ENCODE measurements around the gene KYAT1. TPM values are rescaled to one million over a fixed set of nuclear protein-coding genes. Genes with fewer than 3 reads are reported as not detected.

Gene KYAT1
- total RNA-seq, 4 donors from 2014 or later: 7.4 to 9.0 (median 8.6) TPM

DNA sequence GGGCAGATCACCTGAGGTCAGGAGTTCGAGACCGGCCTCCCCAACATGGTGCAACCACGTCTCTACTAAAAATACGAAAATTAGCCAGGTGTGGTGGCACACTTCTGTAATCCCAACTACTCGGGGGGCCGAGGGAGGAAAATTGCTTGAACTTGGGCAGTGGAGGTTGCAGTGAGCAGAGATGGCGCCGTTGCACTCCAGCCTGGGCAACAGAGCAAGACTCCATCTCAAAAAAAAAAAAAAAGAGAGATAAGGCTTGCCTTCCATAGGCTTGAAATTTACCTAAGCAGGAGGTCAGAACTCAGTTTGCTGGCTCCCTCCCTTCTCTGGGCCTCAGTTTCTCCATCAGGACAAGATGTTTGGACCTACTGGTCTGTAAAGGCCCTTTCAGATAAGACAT, 53.5 kb downstream of the KYAT1 start:
- Histone ChIP-seq H3K4me1 (peaks cover 0 to 24% (median 8%) of the 10 kb centered on the region in 4 donors), H3K27me3 (no peaks in the 10 kb centered on the region), H3K27ac (peak overlapping the region in 1 of 4 donors; percentile 91), H3K4me3 (no peak overlapping the region), H3K9me3 (no peaks in the 10 kb centered on the region), H3K36me3 (peaks cover 0 to 58% (median 0%) of the 10 kb centered on the region in 3 donors)
- TF ChIP-seq EP300 (IDR thresholded peaks at IDR 0.05) (no peak), POLR2A (IDR thresholded peaks at IDR 0.05) (no peak)
- TF ChIP-seq, protein P1, sequence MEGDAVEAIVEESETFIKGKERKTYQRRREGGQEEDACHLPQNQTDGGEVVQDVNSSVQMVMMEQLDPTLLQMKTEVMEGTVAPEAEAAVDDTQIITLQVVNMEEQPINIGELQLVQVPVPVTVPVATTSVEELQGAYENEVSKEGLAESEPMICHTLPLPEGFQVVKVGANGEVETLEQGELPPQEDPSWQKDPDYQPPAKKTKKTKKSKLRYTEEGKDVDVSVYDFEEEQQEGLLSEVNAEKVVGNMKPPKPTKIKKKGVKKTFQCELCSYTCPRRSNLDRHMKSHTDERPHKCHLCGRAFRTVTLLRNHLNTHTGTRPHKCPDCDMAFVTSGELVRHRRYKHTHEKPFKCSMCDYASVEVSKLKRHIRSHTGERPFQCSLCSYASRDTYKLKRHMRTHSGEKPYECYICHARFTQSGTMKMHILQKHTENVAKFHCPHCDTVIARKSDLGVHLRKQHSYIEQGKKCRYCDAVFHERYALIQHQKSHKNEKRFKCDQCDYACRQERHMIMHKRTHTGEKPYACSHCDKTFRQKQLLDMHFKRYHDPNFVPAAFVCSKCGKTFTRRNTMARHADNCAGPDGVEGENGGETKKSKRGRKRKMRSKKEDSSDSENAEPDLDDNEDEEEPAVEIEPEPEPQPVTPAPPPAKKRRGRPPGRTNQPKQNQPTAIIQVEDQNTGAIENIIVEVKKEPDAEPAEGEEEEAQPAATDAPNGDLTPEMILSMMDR (IDR thresholded peaks at IDR 0.05): no peak
- 87 to 92% methylated on average over 8 of the region's 8 CpGs for WGBS, 2 donors
- no peak for DNase-seq (ENCODE audit: low spot score in 2 of 2)

DNA sequence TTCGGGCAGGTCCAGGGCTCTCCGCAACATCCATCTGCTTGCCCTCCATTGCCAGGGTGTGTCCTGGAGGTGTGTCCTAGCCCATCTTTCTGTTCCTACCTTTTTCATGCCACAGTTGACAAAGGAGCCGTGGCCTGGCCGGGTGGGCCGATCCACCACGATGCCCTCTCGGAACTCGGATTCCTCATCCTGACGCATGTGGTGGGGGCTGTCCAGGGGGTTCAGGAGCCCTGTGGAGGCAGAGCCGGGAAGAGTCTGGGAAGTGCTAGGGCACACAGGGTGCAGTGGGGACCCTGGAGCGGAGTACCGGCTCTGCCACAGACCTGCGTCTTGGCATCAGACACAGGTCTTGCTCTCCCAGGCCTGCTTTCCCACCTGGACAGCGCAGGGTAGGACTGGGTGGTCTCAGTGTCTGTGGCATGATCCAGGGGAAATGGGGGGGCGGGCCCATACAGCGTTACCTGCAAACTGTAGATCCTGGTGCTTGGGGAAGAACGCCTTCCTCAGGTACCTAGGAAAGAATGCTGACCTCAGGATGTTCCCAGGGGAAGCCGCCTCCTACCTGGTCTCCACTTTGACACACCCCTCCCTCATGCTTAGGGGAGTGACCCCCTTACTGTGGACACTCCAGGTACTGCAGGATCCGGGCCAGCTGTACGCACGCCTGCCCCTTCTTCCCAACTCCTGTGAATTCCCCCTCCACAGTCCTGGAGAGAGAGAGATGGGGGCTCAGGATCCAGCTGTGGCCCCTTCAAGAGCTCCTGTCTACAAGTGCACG, 55.6 kb downstream of the KYAT1 start:
- H3K36me3 ChIP-seq: peaks cover 0 to 75% (median 0%) of the 10 kb centered on the region in 3 donors

DNA sequence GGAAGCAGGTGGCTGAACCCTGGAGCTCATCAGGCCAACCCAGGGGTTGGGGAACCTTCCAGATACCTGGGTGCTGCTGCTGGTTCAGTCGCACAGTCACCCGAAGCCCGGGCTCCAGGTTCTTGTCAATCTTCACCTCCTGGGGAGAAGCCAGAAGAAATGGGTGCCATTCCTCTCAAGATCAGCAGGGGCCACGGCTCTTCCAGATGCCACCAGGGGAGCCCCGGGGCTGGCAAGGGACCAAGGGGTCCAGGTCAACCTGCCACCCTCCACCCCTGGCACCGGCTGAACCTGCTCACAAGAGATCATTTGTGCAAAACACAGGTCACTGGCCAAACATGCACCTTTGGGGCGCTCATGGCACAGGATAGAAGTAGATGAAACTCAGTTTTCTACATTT, 56.8 kb downstream of the KYAT1 start:
- H3K27ac ChIP-seq: no peak overlapping the region
- no peaks in the 10 kb centered on the region for H3K27me3 ChIP-seq
- 79 to 86% methylated on average over 7 of the region's 7 CpGs for WGBS, 2 donors
- no peak for DNase-seq (ENCODE audit: low spot score in 2 of 2)
- no peaks in the 10 kb centered on the region for H3K9me3 ChIP-seq
- H3K4me1 ChIP-seq: peaks cover 0 to 23% (median 9%) of the 10 kb centered on the region in 4 donors
- peaks cover 0 to 81% (median 0%) of the 10 kb centered on the region in 3 donors for H3K36me3 ChIP-seq
- TF ChIP-seq, protein P1 (IDR thresholded peaks at IDR 0.05): no peak
- TF ChIP-seq EP300 (IDR thresholded peaks at IDR 0.05): no peak
- TF ChIP-seq POLR2A (IDR thresholded peaks at IDR 0.05): no peak
- H3K4me3 ChIP-seq: no peak overlapping the region

More for the DNA sequence above, 55.6 kb downstream of the KYAT1 start:
- 90 to 92% methylated on average over 22 of the region's 22 CpGs for WGBS, 2 donors
- no peak overlapping the region for H3K4me3 ChIP-seq
- H3K4me1 ChIP-seq: peaks cover 0 to 24% (median 8%) of the 10 kb centered on the region in 4 donors
- TF ChIP-seq EP300 (IDR thresholded peaks at IDR 0.05) (no peak), POLR2A (IDR thresholded peaks at IDR 0.05) (no peak)
- TF ChIP-seq, protein P1 (IDR thresholded peaks at IDR 0.05): no peak
- no peak overlapping the region for H3K27ac ChIP-seq
- DNase-seq (ENCODE audit: low spot score in 2 of 2): no peak
- H3K27me3 ChIP-seq: no peaks in the 10 kb centered on the region
- no peaks in the 10 kb centered on the region for H3K9me3 ChIP-seq

DNA sequence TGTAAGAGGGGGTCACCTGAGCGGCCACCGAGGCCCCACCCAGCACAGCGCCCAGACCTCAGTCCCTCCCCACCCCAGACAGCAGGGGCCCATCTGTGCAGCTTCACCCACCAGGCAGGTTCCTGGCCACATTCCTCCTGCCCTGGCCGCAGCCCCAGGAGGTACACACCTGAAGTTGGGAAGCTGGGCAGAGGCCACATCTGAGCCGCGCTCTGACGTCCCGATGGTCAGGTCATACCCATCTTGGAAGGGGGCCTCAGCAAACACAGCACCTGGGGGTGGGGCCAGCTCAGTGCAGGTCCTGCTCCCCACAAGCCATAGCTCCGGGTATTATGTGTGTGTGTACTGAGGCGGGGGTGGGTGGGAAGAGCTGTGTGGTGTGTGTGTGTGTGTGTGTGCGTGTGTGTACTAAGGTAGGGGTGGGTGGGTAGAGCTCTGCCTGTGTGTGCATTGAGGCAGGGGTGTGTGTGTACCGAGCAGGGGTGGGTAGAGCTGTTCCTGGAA, 57.8 kb downstream of the KYAT1 start:
- TF ChIP-seq, protein P1 (IDR thresholded peaks at IDR 0.05): no peak
- no peak for TF ChIP-seq EP300 (IDR thresholded peaks at IDR 0.05)
- TF ChIP-seq POLR2A (IDR thresholded peaks at IDR 0.05): no peak
- Histone ChIP-seq H3K27me3 (no peaks in the 10 kb centered on the region), H3K36me3 (peaks cover 0 to 81% (median 0%) of the 10 kb centered on the region in 3 donors), H3K9me3 (no peaks in the 10 kb centered on the region), H3K4me1 (peaks cover 0 to 27% (median 15%) of the 10 kb centered on the region in 4 donors), H3K27ac (no peak overlapping the region), H3K4me3 (no peak overlapping the region)
- no peak for DNase-seq (ENCODE audit: low spot score in 2 of 2)
- WGBS, 2 donors: 75 to 86% methylated on average over 8 to 12 of the region's 12 CpGs

DNA sequence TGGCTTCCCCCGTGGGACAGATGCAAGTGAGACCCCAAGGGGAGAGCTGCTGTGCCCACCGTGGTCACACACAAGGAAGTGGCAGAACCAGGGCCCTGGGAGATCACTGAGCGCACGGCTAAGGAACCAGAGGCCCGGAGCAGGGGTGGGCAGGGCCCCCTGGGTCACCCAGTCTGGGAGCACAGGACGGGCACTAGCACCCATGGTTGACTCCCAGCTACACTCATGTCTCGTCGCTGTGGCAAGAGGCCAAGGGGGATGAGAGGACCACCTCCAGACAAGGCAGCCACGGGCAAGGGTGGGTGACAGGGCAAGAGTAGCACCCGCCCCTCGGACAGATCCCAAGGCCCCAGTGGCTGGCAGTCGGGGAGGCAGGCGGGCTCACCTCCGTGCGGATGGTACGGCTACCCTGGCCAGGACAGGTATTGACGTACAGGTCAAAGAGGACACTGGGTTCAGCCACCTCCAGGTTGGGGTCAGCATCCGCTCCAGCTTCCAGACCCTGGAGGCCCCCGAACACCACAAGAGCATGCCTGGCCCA, 58.3 kb downstream of the KYAT1 start:
- 85 to 86% methylated on average over 16 to 19 of the region's 19 CpGs for WGBS, 2 donors
- no peaks in the 10 kb centered on the region for H3K9me3 ChIP-seq
- H3K27ac ChIP-seq: no peak overlapping the region
- H3K36me3 ChIP-seq: peaks cover 0 to 79% (median 0%) of the 10 kb centered on the region in 3 donors
- TF ChIP-seq, protein P1 (IDR thresholded peaks at IDR 0.05): no peak
- TF ChIP-seq POLR2A (IDR thresholded peaks at IDR 0.05): no peak
- TF ChIP-seq EP300 (IDR thresholded peaks at IDR 0.05): no peak
- peaks cover 0 to 24% (median 11%) of the 10 kb centered on the region in 4 donors for H3K4me1 ChIP-seq
- no peaks in the 10 kb centered on the region for H3K27me3 ChIP-seq
- no peak overlapping the region for H3K4me3 ChIP-seq
- DNase-seq (ENCODE audit: low spot score in 2 of 2): no peak

Measured in tibial nerve (tissue), 4 donors.